Measurements from ENCODE around the gene GRIN1.

- no peak for TF ChIP-seq CTCF (IDR thresholded peaks at IDR 0.05)
- no peak for TF ChIP-seq POLR2A (IDR thresholded peaks at IDR 0.05)
These were observed 49.1 kb downstream of the GRIN1 start for GRCh38 chr9:137188086-137188489.

Measured in Peyer's patch (tissue), 4 donors.